IMR-90 (cell line): ENCODE measurements around the gene SNTA1. TPM values are rescaled to one million over a fixed set of nuclear protein-coding genes. Genes with fewer than 3 reads are reported as not detected.

Experiments used
- ATAC-seq: fragments of 200-7000 bp; cut with Tn5 transposase; 2 replicates; pipeline ENCODE4 v1.9.1; 2020; ENCODE audit warnings: low read depth, mild to moderate bottlenecking, moderate library complexity
- BruUV-seq: library from RNA; stranded (reverse); fragments of 400-500 nt; replicated peaks from 2 replicates; lab custom pipeline; 2021; lab: Mats Ljungman, UMichigan
- CTCF ChIA-PET: fragments of 300-600 bp; formaldehyde crosslinking; extraction: SDS; loops from one replicate; lab custom pipeline; 2021; ENCODE audit warnings: antibody characterized with exemption; lab: Yijun Ruan, JAX
- POLR2A ChIA-PET: fragments of 300-600 bp; sonication (Branson Sonifier 250); formaldehyde crosslinking; loops from one replicate; lab custom pipeline; 2022; ENCODE audit warnings: antibody characterized with exemption; ENCODE audit not compliant: unreplicated experiment; lab: Charles Lee
- DNase-seq: peaks from one replicate; pipeline ENCODE4 v3.0.0; 2013
- H2AFZ ChIP-seq: replicated peaks from 2 replicates; pipeline ENCODE3; 2013; ENCODE audit warnings: low read length, mild to moderate bottlenecking; ENCODE audit not compliant: poor library complexity
- H2AK5ac ChIP-seq: 2 replicates; pipeline ENCODE4 v1.6.1; 2013; ENCODE audit warnings: low read depth, low read length, inconsistent platforms
- H2AK9ac ChIP-seq: replicated peaks from 2 replicates; pipeline ENCODE3; 2013; ENCODE audit warnings: mild to moderate bottlenecking, low read depth, low read length, moderate library complexity; ENCODE audit not compliant: poor library complexity
- H2BK120ac ChIP-seq: 2 replicates; pipeline ENCODE4 v1.6.1; 2013; ENCODE audit warnings: low read depth, low read length, inconsistent platforms
- H2BK15ac ChIP-seq: 3 replicates; pipeline ENCODE4 v1.6.1; 2013; ENCODE audit warnings: low read depth, low read length, inconsistent platforms
- H2BK20ac ChIP-seq: 2 replicates; pipeline ENCODE4 v1.6.1; 2013; ENCODE audit warnings: low read depth, mild to moderate bottlenecking, inconsistent platforms, low read length, moderate library complexity
- H2BK5ac ChIP-seq: 2 replicates; pipeline ENCODE4 v1.6.1; 2013; ENCODE audit warnings: mild to moderate bottlenecking, low read depth, low read length, inconsistent platforms; ENCODE audit not compliant: poor library complexity, severe bottlenecking
- H3K14ac ChIP-seq: replicated peaks from 2 replicates; pipeline ENCODE4 v1.6.1; 2013; ENCODE audit warnings: low read depth, low read length, inconsistent platforms
- H3K18ac ChIP-seq: 2 replicates; pipeline ENCODE4 v1.6.1; 2013; ENCODE audit warnings: low read depth, low read length, control low read depth
- H3K23ac ChIP-seq: 2 replicates; pipeline ENCODE4 v1.6.1; 2013; ENCODE audit warnings: low read depth, low read length, inconsistent platforms
- H3K27ac ChIP-seq: 2 replicates; pipeline ENCODE4 v1.5.1; 2013; ENCODE audit warnings: mild to moderate bottlenecking, control low read depth, low read length; ENCODE audit not compliant: insufficient read depth
- H3K27me3 ChIP-seq: 2 replicates; pipeline ENCODE4 v1.6.1; 2013; ENCODE audit warnings: low read length; ENCODE audit not compliant: control insufficient read depth, insufficient read depth
- H3K36me3 ChIP-seq: 2 replicates; pipeline ENCODE4 v1.6.1; 2013; ENCODE audit warnings: low read length, mixed read lengths; ENCODE audit not compliant: control insufficient read depth, insufficient read depth
- H3K4ac ChIP-seq: 2 replicates; pipeline ENCODE4 v1.6.1; 2013; ENCODE audit warnings: low read depth, low read length, inconsistent platforms
- H3K4me1 ChIP-seq: 2 replicates; pipeline ENCODE4 v1.6.1; 2013; ENCODE audit warnings: low read length, mixed read lengths; ENCODE audit not compliant: control insufficient read depth, insufficient read depth
- H3K4me2 ChIP-seq: 2 replicates; pipeline ENCODE4 v1.6.1; 2013; ENCODE audit warnings: low read depth, mild to moderate bottlenecking, control low read depth, low read length, moderate library complexity
- H3K4me3 ChIP-seq: 2 replicates; pipeline ENCODE4 v1.5.1; 2013; ENCODE audit warnings: low read depth, mild to moderate bottlenecking, control low read depth, low read length, moderate library complexity; ENCODE audit not compliant: insufficient read depth
- H3K56ac ChIP-seq: 2 replicates; pipeline ENCODE4 v1.6.1; 2013; ENCODE audit warnings: low read length, inconsistent platforms; ENCODE audit not compliant: insufficient read depth; ENCODE audit errors: extremely low read depth
- H3K79me1 ChIP-seq, 2 experiments: 2 replicates each; pipeline ENCODE4 v1.6.1; 2013; ENCODE audit warnings: low read length in 2 of 2, inconsistent platforms in 1 of 2, low read depth in 1 of 2
- H3K9ac ChIP-seq: 2 replicates; pipeline ENCODE4 v1.6.1; 2013; ENCODE audit warnings: low read depth, low read length, control low read depth
- H3K9me1 ChIP-seq: 2 replicates; pipeline ENCODE4 v1.6.1; 2013; ENCODE audit warnings: low read length, inconsistent platforms; ENCODE audit not compliant: insufficient read depth
- H3K9me3 ChIP-seq: 2 replicates; pipeline ENCODE4 v1.6.1; 2013; ENCODE audit warnings: low read length; ENCODE audit not compliant: control insufficient read depth, insufficient read depth
- H4K20me1 ChIP-seq: 2 replicates; pipeline ENCODE4 v1.6.1; 2013; ENCODE audit warnings: low read length, inconsistent platforms; ENCODE audit not compliant: insufficient read depth
- H4K5ac ChIP-seq: 2 replicates; pipeline ENCODE4 v1.6.1; 2013; ENCODE audit warnings: mild to moderate bottlenecking, low read depth, low read length, control low read depth
- H4K8ac ChIP-seq, 2 experiments: 2 replicates each; pipeline ENCODE4 v1.6.1; 2013; ENCODE audit warnings: low read depth in 2 of 2, low read length in 2 of 2, control low read depth in 1 of 2, inconsistent platforms in 1 of 2
- H4K91ac ChIP-seq: 2 replicates; pipeline ENCODE4 v1.6.1; 2013; ENCODE audit warnings: low read depth, low read length, inconsistent platforms; ENCODE audit not compliant: insufficient read depth
- CTCF ChIP-seq: conservative IDR thresholded peaks from 2 replicates; pipeline ENCODE4 v1.5.1; 2012; ENCODE audit warnings: mild to moderate bottlenecking, low read depth, low read length, improper control_type of control experiment
- RAD21 ChIP-seq: IDR thresholded peaks from 2 replicates; pipeline ENCODE4 v1.6.1; 2012; ENCODE audit warnings: low read length, improper control_type of control experiment
- USF2 ChIP-seq: fragments of 150-350 bp; IDR thresholded peaks from 2 replicates; pipeline ENCODE4 v1.6.1; 2017; ENCODE audit warnings: mild to moderate bottlenecking, antibody characterized with exemption, low read length, low read depth
- WGBS, 2 experiments: methylation state at CpG; one replicate each; pipeline versions ENCODE4 v1.1.5 to v1.1.7; 2013; ENCODE audit warnings: missing lambda C conversion rate in 2 of 2; ENCODE audit not compliant: insufficient read length in 1 of 2; ENCODE audit errors: extremely low coverage in 2 of 2; 5-methylcytosine and 5-hydroxymethylcytosine counted together
- dilution Hi-C: fragments of 300-500 bp; cut with HindIII; formaldehyde crosslinking; loops from one replicate; pipeline ENCODE4 v1.14.3; 2018; ENCODE audit warnings: low sequenced_read_pairs; ENCODE audit not compliant: unreplicated experiment
- in situ Hi-C: fragments of 300-500 bp; cut with MboI; formaldehyde crosslinking; loops from 3 replicates; pipeline ENCODE4 v1.14.3; 2019; ENCODE audit warnings: low sequenced_read_pairs, inconsistent platforms, mixed read lengths
- intact Hi-C: fragments of 100-400 bp; cut with micrococcal nuclease; formaldehyde crosslinking; loops from 2 replicates; pipeline ENCODE4 v1.10.0; 2022
- polyA plus RNA-seq, 3 experiments: library from polyadenylated mRNA; depleted of rRNA; stranded (reverse); fragments of >200 nt; gene quantifications; 2 replicates each; pipeline ENCODE4 v1.2.3, GENCODE V29; 2012; ENCODE audit warnings: low replicate concordance in 1 of 3
- total RNA-seq: library from RNA; depleted of rRNA; stranded (reverse); fragments of >200 nt; gene quantifications from 2 replicates; pipeline ENCODE4 v1.2.3, GENCODE V29; 2012

The SNTA1 gene
- total and polyA plus RNA-seq, 2 of the 4 experiments (the other 2 are of a cell fraction): 10.6 to 15.4 TPM

GRCh38 chr20:33444797-33445560 lies 1.4 kb upstream of the SNTA1 start:
- WGBS, 2 experiments: no CpG with 5 or more reads among the region's 4 CpGs
- Histone ChIP-seq H3K9ac (no peak overlapping the region), H3K18ac (no peak overlapping the region), H4K5ac (no peak overlapping the region), H4K20me1 (0 out of 2 replicates have a peak, but pooled peaks cover 3% of the 10 kb centered on the region), H2BK5ac (no peak overlapping the region), H3K36me3 (no peaks in the 10 kb centered on the region), H3K4me1 (peaks cover 4% of the 10 kb centered on the region; the same call in 1 of the 2 replicates), H3K23ac (no peak overlapping the region; the same call in 1 of the 2 replicates), H3K4ac (no peak overlapping the region), H2BK120ac (no peak overlapping the region), H3K27ac (no peak overlapping the region), H2BK20ac (no peak overlapping the region), H2AFZ (peak overlapping the region; percentile 75), H3K27me3 (no peaks in the 10 kb centered on the region), H2BK15ac (no peak overlapping the region), H3K79me1 (peaks cover 4 to 14% of the 10 kb centered on the region in 2 experiments; a peak in 2 of 4 replicates), H3K4me3 (peak overlapping the region; percentile 93; the same call in 1 of the 2 replicates), H2AK9ac (peak overlapping the region; percentile 12), H3K4me2 (peak overlapping the region; percentile 99), H2AK5ac (no peak overlapping the region), H3K9me3 (0 out of 2 replicates have a peak, but pooled peaks cover 1% of the 10 kb centered on the region), H3K14ac (no peak overlapping the region), H3K56ac (no peak overlapping the region), H3K9me1 (no peaks in the 10 kb centered on the region; the same call in 1 of the 2 replicates), H4K91ac (no peak overlapping the region), H4K8ac (peak overlapping the region in 1 of 2 experiments; percentile 17; a peak in 1 of 4 replicates)
- ATAC-seq (no peak), DNase-seq (no peak)
- CTCF ChIA-PET: interaction anchor here (0.6 to 1.0 kb wide), 2 partner anchors 12 to 706 kb away, joined by 3 to 7 read pairs; no protein-coding TSS in a partner anchor
- POLR2A ChIA-PET: interaction anchor here (0.7 kb wide), 1 partner anchor 173 kb away, joined by 14 read pairs; no protein-coding TSS in a partner anchor
- in situ Hi-C loops: no loop called here
- TF ChIP-seq RAD21 (0 out of 2 replicates have a peak, but pooled peaks have one; percentile 8), CTCF (peak; percentile 9; the same call in 1 of the 2 replicates), USF2 (no peak)
- dilution Hi-C loops: no loop called here
- no TSS peak for BruUV-seq
- intact Hi-C loops: no loop called here
